Hematopoietic multipotent progenitor cell (in vitro differentiated cells): ENCODE results near the gene KCNQ5. TPM values are rescaled to one million over a fixed set of nuclear protein-coding genes. Genes with fewer than 3 reads are reported as not detected.

ENCODE experiments used
- DNase-seq, 3 donors: peaks; one replicate each; pipeline ENCODE4 v3.0.0-alpha.2; 2011 to 2015; ENCODE audit warnings: low read depth in 2 of 3, low spot score in 2 of 3
- total RNA-seq: library from RNA; depleted of rRNA; stranded (reverse); fragments of >200 nt; gene quantifications from one replicate; pipeline ENCODE4 v1.2.3, GENCODE V29; 2012

KCNQ5 gene
- total RNA-seq, 1 donor = 6.7 TPM

DNA sequence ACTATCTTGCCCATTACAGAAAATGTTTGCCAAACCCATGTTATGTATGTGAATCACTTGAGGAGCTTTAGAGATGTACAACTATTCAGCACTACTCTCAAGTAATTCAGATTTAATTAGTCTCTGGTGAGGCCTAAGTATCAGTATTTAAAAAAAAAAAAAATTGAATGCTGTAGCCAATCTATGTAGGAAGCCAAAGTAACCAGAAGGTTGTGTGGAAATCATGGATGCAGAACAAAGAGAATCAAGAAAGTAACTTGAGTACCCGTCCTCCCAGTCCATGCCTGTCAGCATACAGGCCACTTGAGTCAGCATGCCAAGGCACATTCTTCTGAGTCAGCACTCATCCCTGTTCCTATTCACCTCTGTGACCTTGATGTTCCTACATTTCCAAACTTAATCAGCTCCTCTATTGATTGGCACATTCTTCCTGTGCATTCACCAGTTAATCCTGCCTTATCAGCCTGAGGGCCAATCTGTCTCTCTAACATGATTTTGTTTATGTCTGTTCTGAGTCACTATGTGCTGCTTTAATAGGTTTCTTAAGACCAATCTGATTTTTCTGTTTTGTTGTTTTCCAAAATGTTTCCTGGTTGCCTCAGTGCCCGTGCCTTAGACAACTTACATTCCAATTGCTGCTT, 165.6 kb downstream of the KCNQ5 start:
- no peak for DNase-seq

DNA sequence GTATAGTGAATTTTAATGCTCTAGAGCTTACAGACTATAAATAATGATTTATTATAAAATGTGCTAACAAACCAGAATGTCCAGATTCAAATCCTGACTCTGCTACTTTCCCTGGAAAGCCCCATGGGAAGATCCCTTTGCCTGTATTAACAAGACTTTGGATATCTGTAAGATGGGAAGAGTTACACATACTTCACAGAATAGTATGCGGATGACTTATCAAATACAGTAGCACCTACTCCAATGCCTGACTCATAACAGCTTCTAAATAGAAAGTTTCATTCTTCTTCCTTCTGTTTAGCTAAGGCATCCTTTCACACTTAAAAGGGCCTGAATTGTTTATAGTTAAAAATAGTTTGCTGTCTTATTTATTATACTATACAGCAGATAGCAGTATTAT, 166.3 kb downstream of the KCNQ5 start:
- no peak for DNase-seq

DNA sequence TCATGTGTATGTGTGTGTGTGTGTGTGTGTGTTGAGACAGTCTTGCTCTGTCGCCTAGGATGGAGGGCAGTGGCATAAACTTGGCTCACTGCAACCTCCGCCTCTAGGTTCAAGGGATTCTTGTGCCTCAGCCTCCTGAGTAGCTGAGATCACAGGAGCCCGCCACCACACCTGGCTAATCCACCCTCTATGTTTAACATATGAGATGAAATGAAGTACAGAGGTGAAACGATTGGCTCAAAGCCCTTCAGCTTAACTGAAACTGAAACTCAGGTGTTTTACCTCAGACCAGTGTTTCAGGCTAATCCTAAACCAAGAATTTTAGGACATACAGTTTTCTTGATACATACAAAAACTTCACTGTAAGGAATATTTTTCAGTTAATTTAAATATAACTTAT, 167.3 kb downstream of the KCNQ5 start:
- no peak for DNase-seq

DNA sequence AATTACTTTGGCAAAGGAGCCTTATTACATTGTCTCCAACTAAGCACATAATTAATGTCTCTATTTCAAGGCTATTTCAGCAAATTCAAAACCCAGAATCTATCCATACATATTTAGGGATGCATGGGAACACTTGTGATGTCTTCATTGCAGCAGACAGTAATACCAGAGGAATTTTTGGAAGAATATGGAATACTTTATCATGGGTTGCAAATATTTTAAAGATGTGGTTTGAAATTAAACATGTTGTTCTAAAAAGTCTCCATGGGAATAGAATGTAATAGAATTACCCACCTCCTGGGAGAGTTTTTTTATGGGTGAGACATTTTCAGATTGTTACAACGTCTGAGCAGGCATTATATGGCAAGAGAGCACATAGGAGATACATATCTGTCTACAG, 170.8 kb downstream of the KCNQ5 start:
- DNase-seq = no peak

DNA sequence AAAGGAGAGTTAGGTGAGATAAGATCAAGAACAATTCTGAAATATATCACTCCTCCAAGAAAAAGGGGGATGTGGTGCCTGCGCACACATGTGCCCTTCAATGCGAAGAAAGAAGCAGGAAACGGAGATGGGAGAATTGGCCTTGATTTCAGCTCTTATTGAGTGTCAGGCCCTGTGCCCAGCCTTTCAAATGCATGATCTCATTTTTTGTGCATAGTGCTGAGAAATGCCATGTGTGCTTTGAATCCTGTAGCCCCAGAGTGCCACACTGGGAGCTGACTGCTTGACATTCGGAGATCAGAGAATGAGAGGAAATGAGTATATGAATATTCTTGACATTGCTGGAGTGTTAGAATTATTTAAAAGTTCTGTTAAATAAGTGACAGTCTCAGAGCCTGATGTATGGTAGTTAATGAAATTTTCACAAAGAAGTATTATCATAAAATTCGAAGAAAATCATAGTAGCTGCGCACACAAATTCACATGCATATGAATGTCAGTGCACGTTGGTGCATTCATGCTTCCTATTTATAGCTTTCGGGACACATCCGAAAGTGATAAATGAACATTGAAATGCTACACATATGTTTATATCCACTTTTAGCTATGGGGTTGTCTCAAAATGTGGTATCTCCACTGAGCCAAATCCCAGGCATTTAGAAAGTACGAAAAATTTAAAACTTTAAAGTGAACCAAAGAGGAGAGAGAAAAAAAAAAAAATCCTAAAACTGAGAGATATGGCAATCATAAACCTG, 172.0 kb downstream of the KCNQ5 start:
- DNase-seq = no peak

DNA sequence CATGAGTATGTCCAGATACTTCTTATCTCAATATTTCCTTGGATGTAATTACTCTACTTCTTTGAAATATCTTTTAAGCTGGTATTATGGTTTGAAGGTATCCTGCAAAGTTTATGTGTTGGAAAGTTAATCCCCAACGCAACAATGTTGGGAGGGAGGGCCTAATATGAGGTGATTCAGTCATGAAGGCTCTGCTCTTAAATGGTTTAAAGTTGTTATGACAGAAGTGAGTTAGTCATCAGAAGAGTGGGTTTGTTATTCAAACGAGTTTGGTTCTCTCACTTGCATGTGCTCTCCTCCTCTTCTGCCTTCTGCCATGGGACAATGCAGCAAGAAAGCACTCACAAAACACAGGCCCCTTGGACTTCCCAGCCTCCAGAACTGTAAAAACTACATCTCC, 176.3 kb downstream of the KCNQ5 start:
- no peak for DNase-seq

DNA sequence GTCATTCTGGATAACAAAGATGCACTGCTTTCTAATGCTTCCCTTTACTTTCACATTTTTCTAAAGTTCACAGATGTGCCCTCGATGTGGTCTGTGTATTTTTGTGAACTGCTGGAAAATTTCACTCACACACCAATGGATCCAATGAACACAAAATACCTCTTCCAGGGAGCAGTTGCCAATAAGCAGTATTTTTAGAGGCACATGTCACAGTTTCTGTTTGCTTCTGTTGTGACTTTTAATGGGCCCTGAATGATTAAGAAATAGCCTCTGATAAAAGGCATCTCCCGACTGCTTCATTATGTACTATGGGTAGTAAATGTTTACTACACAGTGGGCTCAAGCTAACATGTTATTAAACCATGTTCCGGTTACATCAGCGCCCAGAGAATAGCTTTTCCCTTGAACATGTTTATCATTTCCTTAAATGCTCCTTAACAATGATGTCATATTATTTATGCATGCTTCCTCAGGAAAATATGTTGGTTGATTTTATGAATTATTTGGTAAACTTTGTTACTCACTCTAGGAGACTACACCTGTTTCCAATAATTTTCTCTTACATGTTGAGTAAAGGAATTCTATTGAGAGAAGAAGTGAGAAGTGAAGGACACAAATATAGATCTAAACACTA, 188.0 kb downstream of the KCNQ5 start:
- no peak for DNase-seq

DNA sequence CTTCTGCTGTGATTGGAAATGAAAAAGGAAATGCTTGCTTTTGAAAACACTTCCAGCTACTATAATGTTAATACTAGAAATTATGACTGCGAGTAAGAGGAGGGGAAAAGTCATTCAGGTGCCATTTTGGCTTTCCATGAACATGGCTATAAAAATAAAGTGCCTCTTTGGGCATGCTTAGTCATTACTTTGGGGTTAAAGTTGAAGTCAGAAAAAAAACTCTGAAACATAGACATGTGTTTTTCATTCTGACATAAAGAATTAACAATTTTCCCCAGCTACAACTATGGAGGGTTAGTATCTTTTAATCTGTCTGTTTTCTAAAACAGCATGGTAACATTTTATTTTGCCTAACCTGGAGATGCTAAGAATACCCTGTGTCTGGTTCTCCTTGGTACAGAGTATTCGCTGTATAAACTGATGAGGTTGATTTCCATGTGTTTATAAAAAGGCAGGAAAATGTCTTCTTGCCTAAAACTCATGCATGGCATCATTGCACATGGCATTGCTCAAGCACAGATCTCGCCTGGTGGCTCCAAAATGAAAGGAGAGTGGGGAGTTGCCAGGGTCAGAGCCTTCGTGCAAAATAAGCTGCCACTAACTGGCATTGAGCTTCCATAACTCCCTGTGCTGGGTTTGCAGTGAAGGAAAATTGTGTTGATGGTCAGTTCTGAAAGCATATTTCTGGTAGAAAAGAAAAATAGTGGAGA, 188.9 kb downstream of the KCNQ5 start:
- DNase-seq = no peak

DNA sequence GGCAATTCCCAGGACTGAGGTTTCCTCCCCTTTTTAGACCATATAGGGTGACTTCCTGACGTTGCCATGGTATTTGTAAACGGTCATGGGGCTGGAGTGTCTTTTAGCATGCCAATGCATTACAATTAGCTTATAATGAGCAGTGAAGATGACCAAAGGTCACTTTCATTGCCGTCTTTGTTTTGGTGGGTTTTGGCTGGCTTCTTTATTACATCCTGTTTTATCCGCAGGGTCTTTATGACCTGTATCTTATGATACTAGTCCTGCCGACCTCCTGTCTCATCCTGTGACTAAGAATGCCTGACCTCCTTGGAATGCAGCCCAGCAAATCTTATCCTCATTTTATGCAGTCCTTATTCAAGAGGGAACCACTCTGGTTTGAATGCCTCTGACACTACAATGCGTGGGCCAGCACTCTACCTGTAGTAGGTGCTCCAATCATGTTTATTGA, 190.1 kb downstream of the KCNQ5 start:
- no peak for DNase-seq

DNA sequence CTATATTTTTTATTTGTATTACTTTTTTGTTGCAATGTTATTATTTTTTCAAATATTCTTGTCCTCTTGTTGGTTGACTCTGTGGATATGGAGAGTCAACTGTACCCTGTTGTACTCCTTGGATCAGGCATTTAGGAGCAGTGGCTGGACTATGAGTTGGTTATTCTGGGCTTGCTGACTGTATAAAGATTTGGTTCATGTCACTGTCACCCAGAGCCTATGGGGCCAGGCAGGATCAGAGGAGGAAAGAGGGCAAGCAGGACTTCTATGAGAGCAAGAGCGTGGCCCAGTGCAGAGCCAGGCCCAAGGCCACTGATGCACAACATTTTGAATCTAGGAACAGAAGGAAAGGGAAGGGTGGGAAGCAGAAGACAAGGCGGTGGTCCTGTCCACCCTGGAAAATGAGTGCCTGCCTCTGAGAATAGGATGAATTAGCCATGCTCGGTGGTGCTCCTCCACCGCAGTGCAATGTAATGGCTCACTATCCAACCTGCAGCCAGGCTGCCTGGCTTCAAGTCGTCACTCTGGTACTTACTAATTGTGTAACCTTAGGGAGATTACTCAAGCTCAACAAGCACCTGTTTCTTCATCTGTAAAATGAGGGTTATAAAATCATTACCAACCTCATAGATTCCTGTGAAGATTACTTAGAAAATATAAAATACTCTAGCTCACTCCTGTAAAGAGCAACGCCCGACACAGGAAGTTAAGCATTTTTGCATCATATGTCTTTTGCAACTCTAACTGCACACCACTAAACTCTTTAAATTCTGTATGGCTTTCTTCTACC, 192.1 kb downstream of the KCNQ5 start:
- DNase-seq = no peak

DNA sequence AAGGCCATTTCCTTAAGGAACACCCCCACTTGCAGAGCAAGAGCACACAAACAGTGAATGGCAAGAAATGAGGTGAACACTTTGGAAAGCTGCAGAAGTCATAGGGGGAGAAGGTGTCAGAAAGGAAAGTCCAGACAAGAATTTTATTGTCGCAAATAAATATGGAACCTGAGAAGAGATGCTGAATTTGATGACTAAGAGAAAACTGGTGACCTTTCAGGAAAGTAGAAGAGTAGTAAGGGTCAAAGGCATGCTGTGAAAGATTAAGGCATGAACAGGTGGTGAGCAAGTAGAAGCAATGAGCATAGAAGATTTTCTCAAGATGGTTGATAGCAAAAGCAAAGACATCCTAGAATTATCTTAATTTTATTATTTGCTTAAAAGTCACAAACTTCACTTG, 194.2 kb downstream of the KCNQ5 start:
- no peak for DNase-seq

DNA sequence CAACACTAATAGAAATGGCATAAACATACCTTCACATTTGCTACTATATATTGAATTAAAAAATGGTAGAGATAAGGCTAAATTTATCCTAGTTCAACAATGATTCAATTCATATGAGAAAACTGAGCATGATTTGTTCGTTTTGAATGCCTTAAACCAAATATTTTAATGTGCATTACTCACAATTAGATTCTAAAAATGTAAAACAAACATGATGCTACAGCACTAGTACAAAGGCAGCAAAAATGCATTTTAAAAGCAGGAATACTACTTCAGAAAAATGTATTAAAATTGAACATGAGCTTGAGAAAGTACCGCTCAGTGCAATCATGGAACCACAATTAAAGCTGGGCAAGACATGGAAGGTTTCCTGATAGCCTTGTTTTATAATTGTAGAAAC, 195.3 kb downstream of the KCNQ5 start:
- DNase-seq = no peak

DNA sequence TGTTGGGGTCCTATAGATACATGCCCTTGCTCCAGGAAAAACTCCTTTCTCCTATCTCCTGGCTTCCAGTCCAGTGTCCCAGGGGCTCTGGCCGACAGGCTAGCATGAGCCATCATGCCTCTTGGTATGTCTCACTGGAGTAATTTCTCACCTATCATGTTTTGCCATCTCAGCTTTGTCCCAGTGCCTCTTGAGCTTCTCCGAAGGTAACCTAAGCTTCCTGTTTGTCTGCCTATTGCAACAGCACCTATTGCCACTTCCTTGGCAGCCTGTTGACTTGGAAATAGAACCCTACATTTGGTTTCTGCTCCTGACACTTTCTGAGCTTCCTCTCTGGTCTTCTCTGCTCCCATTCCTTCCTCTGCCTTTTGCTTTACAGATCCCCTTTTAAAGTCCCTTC, 197.7 kb downstream of the KCNQ5 start:
- DNase-seq = no peak

DNA sequence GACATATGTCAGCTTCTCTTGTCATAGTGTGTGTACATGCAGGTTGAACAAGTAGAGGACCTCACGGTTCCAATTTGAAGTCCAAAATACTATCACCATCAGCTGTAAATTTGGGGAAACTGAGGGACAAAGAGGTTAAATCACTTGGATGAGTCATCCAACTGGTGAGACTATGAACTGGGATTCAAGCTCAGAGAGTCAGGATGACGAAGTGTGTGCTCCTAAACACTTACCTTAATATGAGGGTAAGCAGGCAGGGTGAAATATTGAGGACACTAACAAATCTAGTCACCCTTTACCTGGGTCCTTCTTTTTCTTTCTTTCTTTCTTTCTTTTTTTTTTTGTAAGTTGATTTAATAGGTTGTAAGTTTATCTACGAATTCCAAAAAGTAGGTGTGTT, 198.3 kb downstream of the KCNQ5 start:
- no peak for DNase-seq

DNA sequence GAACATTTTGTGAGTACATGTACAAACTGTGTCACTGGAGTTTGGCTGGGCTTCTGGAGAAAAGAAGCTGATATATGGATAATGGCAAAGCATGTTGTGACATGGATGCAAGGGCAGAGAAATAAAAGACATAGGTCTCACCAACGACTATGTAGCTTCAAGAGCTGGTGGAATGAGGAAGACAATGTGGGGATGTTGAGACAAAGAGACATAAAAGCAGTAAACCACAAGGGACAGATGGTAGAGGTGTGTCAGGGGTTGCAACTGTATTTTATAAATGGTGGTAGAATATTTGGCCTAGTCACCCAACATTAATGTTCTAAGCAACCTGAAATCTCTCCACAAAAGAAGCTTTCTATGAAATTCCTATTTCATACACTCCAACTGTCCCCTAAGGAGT, 199.0 kb downstream of the KCNQ5 start:
- DNase-seq = peak in 1 of 3 donors; percentile 42

DNA sequence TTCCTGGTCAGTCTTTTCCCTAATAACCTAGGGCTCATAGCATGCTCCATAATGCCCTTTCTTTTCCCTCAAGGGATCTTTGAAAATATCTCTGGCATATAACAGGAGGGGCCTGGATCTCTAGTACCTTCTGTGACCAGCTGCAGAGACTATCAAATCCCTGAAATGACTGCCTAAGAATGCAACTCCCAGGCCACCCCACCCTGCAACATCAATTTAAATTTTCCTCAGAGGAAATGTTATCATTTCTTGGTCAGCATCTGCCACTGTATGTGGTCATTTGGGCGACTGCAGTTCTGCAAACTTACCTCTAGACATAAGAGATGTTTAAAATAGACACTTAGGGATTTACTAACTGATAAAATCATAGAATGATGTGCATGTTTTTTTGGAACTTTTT, 200.2 kb downstream of the KCNQ5 start:
- DNase-seq = no peak

DNA sequence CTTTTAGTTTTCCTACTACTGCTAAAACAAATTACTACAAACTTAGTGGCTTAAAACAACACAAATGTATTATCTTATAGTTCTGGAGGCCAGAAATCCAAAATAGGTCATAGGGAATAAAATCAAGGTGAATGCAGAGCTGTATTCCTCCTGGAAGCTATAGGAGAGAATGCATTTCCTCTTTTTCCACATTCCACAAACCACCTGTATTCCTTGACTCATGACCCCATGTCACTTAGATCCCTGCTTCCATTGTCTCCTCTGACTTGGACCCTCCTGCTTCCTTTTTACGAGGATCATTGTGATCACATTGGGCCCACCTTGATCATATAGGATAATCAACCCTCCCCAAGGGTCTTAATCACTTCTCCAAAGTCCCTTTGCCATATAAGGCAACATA, 200.8 kb downstream of the KCNQ5 start:
- DNase-seq = no peak

DNA sequence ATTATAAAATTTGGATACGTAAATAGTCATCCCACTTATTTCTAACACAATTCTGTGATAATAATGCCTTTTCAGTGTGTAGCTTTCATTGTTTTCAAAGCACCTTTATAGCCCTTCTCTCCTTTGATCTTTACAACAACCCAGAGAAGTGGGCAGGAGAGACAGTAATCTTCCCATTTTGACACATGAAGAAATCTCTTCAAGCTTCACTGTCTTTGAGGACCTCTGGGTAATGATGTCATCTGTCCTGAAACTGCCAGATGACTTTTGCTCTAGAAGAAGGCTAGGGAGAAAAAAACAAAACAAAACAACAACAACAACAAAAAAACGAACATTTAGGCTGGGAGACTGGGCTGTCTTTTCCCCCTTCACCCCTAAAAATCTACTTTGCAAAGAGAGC, 203.0 kb downstream of the KCNQ5 start:
- no peak for DNase-seq

DNA sequence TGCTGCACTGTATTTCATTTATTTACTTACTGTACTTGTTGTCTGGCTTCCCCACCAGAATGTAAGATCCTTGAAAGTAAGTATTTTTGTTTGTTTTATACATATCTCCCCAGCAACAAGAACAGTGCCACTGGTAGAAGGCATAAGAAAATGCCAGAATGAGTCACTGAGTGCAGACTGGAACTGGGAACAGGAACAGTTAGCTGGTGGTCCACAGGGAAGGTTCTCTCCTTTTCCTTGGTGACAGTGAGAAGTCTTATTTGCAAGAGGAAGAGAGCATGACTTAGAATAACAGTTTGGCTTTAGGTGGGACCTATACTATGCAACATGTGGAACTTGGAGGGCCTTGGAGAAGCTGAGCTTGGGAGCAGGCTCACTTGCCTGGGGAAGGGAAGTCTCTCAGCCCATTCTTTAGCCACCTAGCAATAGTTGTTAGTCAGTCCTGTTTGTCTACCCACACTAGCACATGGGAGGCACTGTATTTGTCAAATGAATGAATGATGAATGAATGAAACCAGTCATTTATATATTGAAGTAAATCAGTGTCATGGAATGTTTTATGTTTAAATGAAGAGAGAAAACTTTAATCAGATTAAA, 203.5 kb downstream of the KCNQ5 start:
- DNase-seq = no peak

DNA sequence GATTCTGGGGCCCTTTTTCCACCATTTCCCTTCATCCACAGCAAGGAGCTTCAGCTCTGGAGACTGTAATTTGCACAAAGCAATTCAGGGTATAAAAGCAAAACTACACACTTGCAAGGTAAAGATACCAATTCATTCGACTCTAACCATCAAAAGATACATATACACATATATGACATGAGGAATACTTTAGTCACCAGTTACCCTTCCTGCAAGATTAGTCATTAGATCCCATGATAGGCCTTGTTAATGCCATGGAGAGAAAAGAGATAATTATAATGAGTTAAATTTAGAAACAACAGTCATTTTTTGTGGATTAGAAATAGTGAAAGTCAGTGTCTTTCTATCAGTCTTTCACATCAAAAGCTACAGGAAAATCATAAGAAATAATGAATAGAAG, 204.2 kb downstream of the KCNQ5 start:
- no peak for DNase-seq
